Iris pigment epithelial cell (primary cell): ENCODE measurements around the gene DNAJC3.
"Not testable (repeated sequence)": the region's sequence is repeated elsewhere in the genome, so short reads cannot be mapped to it uniquely, and the experiment has no call there.

Source experiments
- DNase-seq: peaks from one replicate; pipeline ENCODE4 v3.0.0-alpha.2; 2011; ENCODE audit warnings: low read depth

The DNAJC3 gene

GRCh38 chr13:95676105-95676761, 706 bp upstream of the DNAJC3 start:
- DNase-seq, result peak; percentile 63

- DNase-seq, result peak; percentile 35
These were observed 776 bp downstream of the DNAJC3 start for GRCh38 chr13:95677564-95678266.

- no peak for DNase-seq
These were observed 2.0 kb downstream of the DNAJC3 start for GRCh38 chr13:95678967-95679366.

- no peak for DNase-seq
These were observed 2.8 kb downstream of the DNAJC3 start for GRCh38 chr13:95679722-95680121.

- DNase-seq, result no peak
These were observed 7.5 kb downstream of the DNAJC3 start for GRCh38 chr13:95684418-95684817.

GRCh38 chr13:95684960-95685359, 8.0 kb downstream of the DNAJC3 start:
- DNase-seq, result not testable (repeated sequence)

- no peak for DNase-seq
These were observed 12.6 kb downstream of the DNAJC3 start for GRCh38 chr13:95689582-95689926.

- DNase-seq, result not testable (repeated sequence)
These were observed 14.0 kb downstream of the DNAJC3 start for GRCh38 chr13:95690986-95691385.

GRCh38 chr13:95697052-95697680, 20.2 kb downstream of the DNAJC3 start:
- no peak for DNase-seq

GRCh38 chr13:95698047-95698749, 21.3 kb downstream of the DNAJC3 start:
- peak; percentile 42 for DNase-seq

- DNase-seq, result peak; percentile 44
These were observed 26.6 kb downstream of the DNAJC3 start for GRCh38 chr13:95703576-95703975.

- no peak for DNase-seq
These were observed 27.6 kb downstream of the DNAJC3 start for GRCh38 chr13:95704510-95704909.

GRCh38 chr13:95706356-95706755, 29.4 kb downstream of the DNAJC3 start:
- no peak for DNase-seq

- no peak for DNase-seq
These were observed 30.1 kb downstream of the DNAJC3 start for GRCh38 chr13:95707035-95707434.

- no peak for DNase-seq
These were observed 30.8 kb downstream of the DNAJC3 start for GRCh38 chr13:95707442-95708390.

- no peak for DNase-seq
These were observed 31.4 kb downstream of the DNAJC3 start for GRCh38 chr13:95708391-95708774.

- DNase-seq, result no peak
These were observed 32.0 kb downstream of the DNAJC3 start for GRCh38 chr13:95708811-95709500.

- DNase-seq, result peak; percentile 78
These were observed 33.4 kb downstream of the DNAJC3 start for GRCh38 chr13:95710313-95710712.

GRCh38 chr13:95712846-95713245, 35.9 kb downstream of the DNAJC3 start:
- not testable (repeated sequence) for DNase-seq

GRCh38 chr13:95713651-95714050, 36.7 kb downstream of the DNAJC3 start:
- peak; percentile 30 for DNase-seq
